ENCODE data around the gene EDIL3. TPM values are rescaled to one million over a fixed set of nuclear protein-coding genes. Genes with fewer than 3 reads are reported as not detected.

The EDIL3 gene
- total and polyA plus RNA-seq, 2 of the 13 experiments (the other 11 are each of a cell fraction or from before 2014, with no cell fraction given), result 0.01 TPM; not detected in 1

GRCh38 chr5:84265739-84266550 is 118.7 kb downstream of the EDIL3 start:
- Histone ChIP-seq H3K36me3 (replicated peaks in 1 of 2; ENCODE audit: control insufficient read depth in 1 of 2, insufficient read depth in 2 of 2, low read length in 2 of 2) (no peaks in the 10 kb centered on the region), H3K4me1 (ENCODE audit: insufficient read depth, low read length) (no peaks in the 10 kb centered on the region), H3K27ac (ENCODE audit: extremely low read length, insufficient read depth, low read length) (no peak overlapping the region), H2AFZ (ENCODE audit: low read length) (no peak overlapping the region), H3K27me3 (ENCODE audit: control insufficient read depth in 1 of 2, insufficient read depth in 2 of 2, low read length in 2 of 2) (no peaks in the 10 kb centered on the region), H4K20me1 (ENCODE audit: insufficient read depth, low read length) (no peaks in the 10 kb centered on the region), H3K4me2 (ENCODE audit: low read depth, low read length) (no peak overlapping the region), H3K4me3 (replicated peaks in 1 of 3; ENCODE audit: insufficient read depth in 1 of 3, low read depth in 2 of 3, low read length in 3 of 3) (no peak overlapping the region), H3K9ac (ENCODE audit: insufficient read depth, low read depth, low read length) (no peak overlapping the region), H3K9me3 (ENCODE audit: low read length) (no peaks in the 10 kb centered on the region), H3K79me2 (ENCODE audit: insufficient read depth, low read length) (no peaks in the 10 kb centered on the region)
- BruUV-seq (replicated peaks), result no TSS peak
- intact Hi-C loops (cut with micrococcal nuclease; ENCODE audit: unreplicated experiment), result no loop called here
- in situ Hi-C loops (cut with HindIII; ENCODE audit: extremely low pct_ligation_motif_present, low pct_unique_long_range_greater_than_20kb), result no loop called here
- DNase-seq (ENCODE audit: low spot score) (no peak), FAIRE-seq (no peak), ATAC-seq (no peak)
- CTCF ChIA-PET (ENCODE audit: low intra/inter-chr PET ratio, low total read pairs), result no interaction called here
- POLR2A ChIA-PET, result no interaction called here
- WGBS (ENCODE audit: low lambda C conversion rate), result 0% methylated on average over 3 of the region's 3 CpGs
- TF ChIP-seq RXRA (CRISPR knock-in tag; IDR thresholded peaks at IDR 0.05), result no peak
- TF ChIP-seq KDM2A (CRISPR knock-in tag; IDR thresholded peaks at IDR 0.05; ENCODE audit: borderline replicate concordance, low read depth), result no peak
- no peak for TF ChIP-seq CREM (IDR thresholded peaks at IDR 0.05)
- TF ChIP-seq CREM (CRISPR knock-in tag; IDR thresholded peaks at IDR 0.05), result no peak
- no peak for TF ChIP-seq ZFY (CRISPR knock-in tag; IDR thresholded peaks at IDR 0.05)
- no peak for TF ChIP-seq AHDC1 (CRISPR knock-in tag; IDR thresholded peaks at IDR 0.05; ENCODE audit: borderline replicate concordance)
- no peak for TF ChIP-seq ZNF678 (CRISPR knock-in tag; IDR thresholded peaks at IDR 0.05)
- no peak for TF ChIP-seq TCF7 (IDR thresholded peaks at IDR 0.05; ENCODE audit: low read depth)
- TF ChIP-seq SOX6 (IDR thresholded peaks at IDR 0.05), result no peak
- TF ChIP-seq SOX6 (CRISPR knock-in tag; IDR thresholded peaks at IDR 0.05), result no peak
- no peak for TF ChIP-seq SOX5 (CRISPR knock-in tag; IDR thresholded peaks at IDR 0.05; ENCODE audit: borderline replicate concordance)
- TF ChIP-seq TFDP2 (CRISPR knock-in tag; IDR thresholded peaks at IDR 0.05), result no peak
- no peak for TF ChIP-seq ZNF543 (CRISPR knock-in tag; IDR thresholded peaks at IDR 0.05)
- TF ChIP-seq NR2F6 (IDR thresholded peaks at IDR 0.05), result no peak
- TF ChIP-seq NR2F6 (CRISPR knock-in tag; IDR thresholded peaks at IDR 0.05), result no peak
- TF ChIP-seq MYPOP (CRISPR knock-in tag; IDR thresholded peaks at IDR 0.05), result no peak

Data from HepG2 (cell line).